GM23338 (cell line): ENCODE data around the gene EID2. TPM values are rescaled to one million over a fixed set of nuclear protein-coding genes. Genes with fewer than 3 reads are reported as not detected.

ENCODE experiments used
- ATAC-seq: fragments of 200-7000 bp; cut with Tn5 transposase; 3 replicates; pipeline ENCODE4 v1.9.1; 2020
- DNase-seq: peaks from one replicate; pipeline ENCODE4 v3.0.0-alpha.2; 2015; ENCODE audit warnings: low spot score
- H2AFZ ChIP-seq: fragments of 200-600 bp; sonication (generic); 2 replicates; pipeline ENCODE4 v1.8.0; 2016; ENCODE audit warnings: antibody characterized with exemption, mild to moderate bottlenecking, moderate library complexity
- H3F3A ChIP-seq: fragments of 200-600 bp; sonication (generic); replicated peaks from 2 replicates; pipeline ENCODE4 v1.8.0; 2017; ENCODE audit warnings: antibody characterized with exemption, mixed run types, low read depth
- H3K27ac ChIP-seq: fragments of 200-600 bp; sonication (generic); 2 replicates; pipeline ENCODE4 v1.6.1; 2016; ENCODE audit warnings: low read depth
- H3K27me3 ChIP-seq: fragments of 200-600 bp; sonication (generic); 2 replicates; pipeline ENCODE4 v1.8.0; 2016; ENCODE audit warnings: mild to moderate bottlenecking, mixed run types, moderate library complexity; ENCODE audit not compliant: insufficient read depth
- H3K36me3 ChIP-seq: fragments of 200-600 bp; sonication (generic); 2 replicates; pipeline ENCODE4 v1.8.0; 2016; ENCODE audit warnings: mild to moderate bottlenecking; ENCODE audit not compliant: insufficient read depth
- H3K4me1 ChIP-seq: fragments of 200-600 bp; sonication (generic); 2 replicates; pipeline ENCODE4 v1.8.0; 2016; ENCODE audit warnings: mild to moderate bottlenecking, moderate library complexity; ENCODE audit not compliant: insufficient read depth
- H3K4me2 ChIP-seq: fragments of 200-600 bp; sonication (generic); 2 replicates; pipeline ENCODE4 v1.7.1; 2017; ENCODE audit warnings: mixed run types
- H3K4me3 ChIP-seq: fragments of 200-600 bp; sonication (generic); 2 replicates; pipeline ENCODE4 v1.6.1; 2016; ENCODE audit warnings: mixed run types
- H3K79me2 ChIP-seq: fragments of 200-600 bp; sonication (generic); replicated peaks from 2 replicates; pipeline ENCODE4 v1.8.0; 2017; ENCODE audit warnings: mild to moderate bottlenecking; ENCODE audit not compliant: insufficient read depth
- H3K9me2 ChIP-seq: fragments of 200-600 bp; sonication (generic); 2 replicates; pipeline ENCODE4 v1.8.0; 2017; ENCODE audit not compliant: insufficient read depth
- H4K20me1 ChIP-seq: fragments of 200-600 bp; sonication (generic); replicated peaks from 2 replicates; pipeline ENCODE4 v1.8.0; 2017; ENCODE audit warnings: mild to moderate bottlenecking; ENCODE audit not compliant: insufficient read depth
- H3K27ac Mint-ChIP-seq: 2 replicates; pipeline ENCODE4 v1.8.0; 2020; ENCODE audit warnings: inconsistent platforms, mild to moderate bottlenecking, moderate library complexity, mixed read lengths
- H3K27me3 Mint-ChIP-seq: 3 replicates; pipeline ENCODE4 v1.8.0; 2022; ENCODE audit warnings: low read depth, mild to moderate bottlenecking, moderate library complexity, mixed read lengths, inconsistent platforms; ENCODE audit not compliant: insufficient read depth, poor library complexity
- H3K36me3 Mint-ChIP-seq: 3 replicates; pipeline ENCODE4 v1.8.0; 2021; ENCODE audit warnings: low read depth, mild to moderate bottlenecking, inconsistent platforms, moderate library complexity, mixed read lengths
- H3K4me1 Mint-ChIP-seq: 3 replicates; pipeline ENCODE4 v1.8.0; 2020; ENCODE audit warnings: mild to moderate bottlenecking, inconsistent platforms, mixed read lengths
- H3K4me3 Mint-ChIP-seq: 3 replicates; pipeline ENCODE4 v1.8.0; 2021; ENCODE audit warnings: moderate library complexity, mild to moderate bottlenecking, inconsistent platforms, mixed read lengths
- H3K9me3 Mint-ChIP-seq: 3 replicates; pipeline ENCODE4 v1.8.0; 2020; ENCODE audit warnings: moderate library complexity, mild to moderate bottlenecking, inconsistent platforms, mixed read lengths
- CREB1 ChIP-seq: fragments of 250-450 bp; sonication (Bioruptor Pico); IDR thresholded peaks from 2 replicates; pipeline ENCODE4 v1.5.0; 2020; ENCODE audit warnings: low read depth, mild to moderate bottlenecking, moderate library complexity
- EZH2 ChIP-seq: fragments of 200-600 bp; sonication (generic); IDR thresholded peaks from one replicate; pipeline ENCODE4 v1.8.0; 2017; ENCODE audit warnings: antibody characterized with exemption, mild to moderate bottlenecking, low read depth; ENCODE audit not compliant: unreplicated experiment
- EZH2phosphoT487 ChIP-seq: fragments of 200-600 bp; sonication (generic); IDR thresholded peaks from one replicate; pipeline ENCODE4 v1.8.1; 2018; ENCODE audit warnings: antibody characterized with exemption; ENCODE audit not compliant: unreplicated experiment
- JUNB ChIP-seq: IDR thresholded peaks from one replicate; pipeline ENCODE4 v1.6.1; 2016; ENCODE audit warnings: antibody characterized with exemption; ENCODE audit not compliant: unreplicated experiment
- NANOG ChIP-seq: IDR thresholded peaks from 2 replicates; pipeline ENCODE4 v1.6.1; 2016; ENCODE audit warnings: antibody characterized with exemption, borderline replicate concordance
- POLR2AphosphoS5 ChIP-seq: IDR thresholded peaks from 2 replicates; pipeline ENCODE4 v1.6.1; 2016; ENCODE audit warnings: antibody characterized with exemption, low read depth
- STAT1 ChIP-seq: IDR thresholded peaks from one replicate; pipeline ENCODE4 v1.6.1; 2016; ENCODE audit warnings: antibody characterized with exemption; ENCODE audit not compliant: unreplicated experiment
- ZNF114 ChIP-seq: fragments of 250-450 bp; sonication (Bioruptor Pico); IDR thresholded peaks from 2 replicates; pipeline ENCODE4 v1.5.0; 2020; ENCODE audit warnings: mild to moderate bottlenecking, moderate library complexity
- ZNF331 ChIP-seq: fragments of 250-450 bp; sonication (Bioruptor Pico); IDR thresholded peaks from 2 replicates; pipeline ENCODE4 v1.5.0; 2020; ENCODE audit warnings: low read depth, mild to moderate bottlenecking, moderate library complexity
- ZNF462 ChIP-seq: fragments of 250-450 bp; sonication (Bioruptor Pico); IDR thresholded peaks from 2 replicates; pipeline ENCODE4 v1.5.0; 2020; ENCODE audit warnings: mild to moderate bottlenecking, moderate library complexity
- polyA plus RNA-seq: library from polyadenylated mRNA; unstranded; fragments of >200 nt; fragmentation: Nextera tagmentation; extraction: Ambion mirVana; gene quantifications from 2 replicates; pipeline ENCODE4 v1.2.1, GENCODE V29; 2016
- total RNA-seq: library from RNA; depleted of rRNA; stranded (reverse); fragments of >200 nt; shearing (Covaris generic); gene quantifications from 2 replicates; pipeline ENCODE4 v1.2.3, GENCODE V29; 2014
- TF ChIP-seq, protein P1 (sequence below): IDR thresholded peaks from 2 replicates; pipeline ENCODE4 v1.6.1; 2016; ENCODE audit warnings: antibody characterized with exemption
- TF ChIP-seq, protein P2 (sequence below), 2 experiments: fragments of 200-600 bp in 1 of 2; sonication (generic) in 1 of 2; conservative IDR thresholded peaks; 2 replicates each; pipeline versions ENCODE4 v1.5.1 to v1.6.1; 2016 to 2017; ENCODE audit warnings: antibody characterized with exemption in 2 of 2, low read depth in 2 of 2, mild to moderate bottlenecking in 2 of 2, moderate library complexity in 1 of 2
- TF ChIP-seq, protein P3 (sequence below): IDR thresholded peaks from one replicate; pipeline ENCODE4 v1.6.1; 2018; ENCODE audit warnings: antibody characterized with exemption; ENCODE audit not compliant: unreplicated experiment

The EID2 gene
- total and polyA plus RNA-seq, 2 experiments from 2014 or later = 24.4 to 25.2 TPM

- H3K27ac ChIP-seq = no peak overlapping the region
- H3K27me3 ChIP-seq = 0 out of 2 replicates have a peak, but pooled peaks cover 6% of the 10 kb centered on the region
- no peaks in the 10 kb centered on the region for H3K4me1 Mint-ChIP-seq
- H3K27ac Mint-ChIP-seq = no peak overlapping the region
- H2AFZ ChIP-seq = no peak overlapping the region
- no peaks in the 10 kb centered on the region for H3K4me1 ChIP-seq
- no peak overlapping the region for H3K4me3 Mint-ChIP-seq
- no peaks in the 10 kb centered on the region for H4K20me1 ChIP-seq
- no peak overlapping the region for H3K4me3 ChIP-seq
- TF ChIP-seq, protein P1, sequence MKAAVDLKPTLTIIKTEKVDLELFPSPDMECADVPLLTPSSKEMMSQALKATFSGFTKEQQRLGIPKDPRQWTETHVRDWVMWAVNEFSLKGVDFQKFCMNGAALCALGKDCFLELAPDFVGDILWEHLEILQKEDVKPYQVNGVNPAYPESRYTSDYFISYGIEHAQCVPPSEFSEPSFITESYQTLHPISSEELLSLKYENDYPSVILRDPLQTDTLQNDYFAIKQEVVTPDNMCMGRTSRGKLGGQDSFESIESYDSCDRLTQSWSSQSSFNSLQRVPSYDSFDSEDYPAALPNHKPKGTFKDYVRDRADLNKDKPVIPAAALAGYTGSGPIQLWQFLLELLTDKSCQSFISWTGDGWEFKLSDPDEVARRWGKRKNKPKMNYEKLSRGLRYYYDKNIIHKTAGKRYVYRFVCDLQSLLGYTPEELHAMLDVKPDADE = no peak
- TF ChIP-seq POLR2AphosphoS5 (no peak), ZNF114 (no peak), EZH2 (no peak), CREB1 (no peak), EZH2phosphoT487 (no peak), JUNB (no peak), ZNF462 (CRISPR knock-in tag) (no peak), ZNF331 (no peak), NANOG (no peak), STAT1 (no peak)
- TF ChIP-seq, protein P2, sequence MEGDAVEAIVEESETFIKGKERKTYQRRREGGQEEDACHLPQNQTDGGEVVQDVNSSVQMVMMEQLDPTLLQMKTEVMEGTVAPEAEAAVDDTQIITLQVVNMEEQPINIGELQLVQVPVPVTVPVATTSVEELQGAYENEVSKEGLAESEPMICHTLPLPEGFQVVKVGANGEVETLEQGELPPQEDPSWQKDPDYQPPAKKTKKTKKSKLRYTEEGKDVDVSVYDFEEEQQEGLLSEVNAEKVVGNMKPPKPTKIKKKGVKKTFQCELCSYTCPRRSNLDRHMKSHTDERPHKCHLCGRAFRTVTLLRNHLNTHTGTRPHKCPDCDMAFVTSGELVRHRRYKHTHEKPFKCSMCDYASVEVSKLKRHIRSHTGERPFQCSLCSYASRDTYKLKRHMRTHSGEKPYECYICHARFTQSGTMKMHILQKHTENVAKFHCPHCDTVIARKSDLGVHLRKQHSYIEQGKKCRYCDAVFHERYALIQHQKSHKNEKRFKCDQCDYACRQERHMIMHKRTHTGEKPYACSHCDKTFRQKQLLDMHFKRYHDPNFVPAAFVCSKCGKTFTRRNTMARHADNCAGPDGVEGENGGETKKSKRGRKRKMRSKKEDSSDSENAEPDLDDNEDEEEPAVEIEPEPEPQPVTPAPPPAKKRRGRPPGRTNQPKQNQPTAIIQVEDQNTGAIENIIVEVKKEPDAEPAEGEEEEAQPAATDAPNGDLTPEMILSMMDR (conservative IDR thresholded peaks at IDR 0.05; ENCODE audit: low read depth in 2 of 2) = no peak
- TF ChIP-seq, protein P3, sequence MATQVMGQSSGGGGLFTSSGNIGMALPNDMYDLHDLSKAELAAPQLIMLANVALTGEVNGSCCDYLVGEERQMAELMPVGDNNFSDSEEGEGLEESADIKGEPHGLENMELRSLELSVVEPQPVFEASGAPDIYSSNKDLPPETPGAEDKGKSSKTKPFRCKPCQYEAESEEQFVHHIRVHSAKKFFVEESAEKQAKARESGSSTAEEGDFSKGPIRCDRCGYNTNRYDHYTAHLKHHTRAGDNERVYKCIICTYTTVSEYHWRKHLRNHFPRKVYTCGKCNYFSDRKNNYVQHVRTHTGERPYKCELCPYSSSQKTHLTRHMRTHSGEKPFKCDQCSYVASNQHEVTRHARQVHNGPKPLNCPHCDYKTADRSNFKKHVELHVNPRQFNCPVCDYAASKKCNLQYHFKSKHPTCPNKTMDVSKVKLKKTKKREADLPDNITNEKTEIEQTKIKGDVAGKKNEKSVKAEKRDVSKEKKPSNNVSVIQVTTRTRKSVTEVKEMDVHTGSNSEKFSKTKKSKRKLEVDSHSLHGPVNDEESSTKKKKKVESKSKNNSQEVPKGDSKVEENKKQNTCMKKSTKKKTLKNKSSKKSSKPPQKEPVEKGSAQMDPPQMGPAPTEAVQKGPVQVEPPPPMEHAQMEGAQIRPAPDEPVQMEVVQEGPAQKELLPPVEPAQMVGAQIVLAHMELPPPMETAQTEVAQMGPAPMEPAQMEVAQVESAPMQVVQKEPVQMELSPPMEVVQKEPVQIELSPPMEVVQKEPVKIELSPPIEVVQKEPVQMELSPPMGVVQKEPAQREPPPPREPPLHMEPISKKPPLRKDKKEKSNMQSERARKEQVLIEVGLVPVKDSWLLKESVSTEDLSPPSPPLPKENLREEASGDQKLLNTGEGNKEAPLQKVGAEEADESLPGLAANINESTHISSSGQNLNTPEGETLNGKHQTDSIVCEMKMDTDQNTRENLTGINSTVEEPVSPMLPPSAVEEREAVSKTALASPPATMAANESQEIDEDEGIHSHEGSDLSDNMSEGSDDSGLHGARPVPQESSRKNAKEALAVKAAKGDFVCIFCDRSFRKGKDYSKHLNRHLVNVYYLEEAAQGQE = no peak
- ATAC-seq (no peak), DNase-seq (peak; percentile 9)
- peaks cover 1% of the 10 kb centered on the region for H3K27me3 Mint-ChIP-seq
- no peaks in the 10 kb centered on the region for H3K9me3 Mint-ChIP-seq
- H3K9me2 ChIP-seq = no peaks in the 10 kb centered on the region
- no peaks in the 10 kb centered on the region for H3K36me3 ChIP-seq
- H3K79me2 ChIP-seq = no peaks in the 10 kb centered on the region
- no peak overlapping the region for H3K4me2 ChIP-seq
- H3K36me3 Mint-ChIP-seq = no peaks in the 10 kb centered on the region
- H3F3A ChIP-seq = no peaks in the 10 kb centered on the region
Measured at GRCh38 chr19:39563408-39563807, 23.4 kb upstream of the EID2 start.
